Middle frontal gyrus (tissue), 1 donor: ENCODE data around the gene CHML.

Source experiments
- DNase-seq: peaks from one replicate; pipeline ENCODE4 v3.0.0-alpha.2; 2015; ENCODE audit warnings: low spot score; ENCODE audit errors: extremely low spot score

The CHML gene

GRCh38 chr1:241645199-241645598 lies 5.0 kb upstream of the CHML start:
- DNase-seq = no peak

GRCh38 chr1:241644259-241644658 lies 4.1 kb upstream of the CHML start:
- DNase-seq = no peak

GRCh38 chr1:241642593-241642944 lies 2.4 kb upstream of the CHML start:
- DNase-seq = no peak

GRCh38 chr1:241641773-241642592 lies 1.8 kb upstream of the CHML start:
- no peak for DNase-seq

- no peak for DNase-seq
Measured at GRCh38 chr1:241640867-241641622, 876 bp upstream of the CHML start.

- no peak for DNase-seq
Measured at GRCh38 chr1:241639623-241640148, 483 bp downstream of the CHML start.

GRCh38 chr1:241638909-241639622 lies 1.1 kb downstream of the CHML start:
- no peak for DNase-seq

- DNase-seq = no peak
Measured at GRCh38 chr1:241638099-241638682, 2.0 kb downstream of the CHML start.

- no peak for DNase-seq
Measured at GRCh38 chr1:241637604-241638003, 2.6 kb downstream of the CHML start.

GRCh38 chr1:241637046-241637590 lies 3.1 kb downstream of the CHML start:
- DNase-seq = no peak

GRCh38 chr1:241636291-241636690 lies 3.9 kb downstream of the CHML start:
- no peak for DNase-seq

GRCh38 chr1:241635556-241636152 lies 4.5 kb downstream of the CHML start:
- no peak for DNase-seq

GRCh38 chr1:241632987-241633386 lies 7.2 kb downstream of the CHML start:
- no peak for DNase-seq

GRCh38 chr1:241631674-241632073 lies 8.5 kb downstream of the CHML start:
- DNase-seq = no peak

- DNase-seq = no peak
Measured at GRCh38 chr1:241630899-241631298, 9.3 kb downstream of the CHML start.

GRCh38 chr1:241630476-241630875 lies 9.7 kb downstream of the CHML start:
- no peak for DNase-seq

- DNase-seq = no peak
Measured at GRCh38 chr1:241630005-241630404, 10.2 kb downstream of the CHML start.

GRCh38 chr1:241627453-241628259 lies 12.5 kb downstream of the CHML start:
- DNase-seq = no peak

GRCh38 chr1:241624935-241625334 lies 15.2 kb downstream of the CHML start:
- no peak for DNase-seq

GRCh38 chr1:241622669-241623068 lies 17.5 kb downstream of the CHML start:
- no peak for DNase-seq
